HG03439 (cell line): ENCODE data around the gene TMOD2.

Source experiments
- ATAC-seq: cut with Tn5 transposase; IDR thresholded peaks from one replicate; pipeline ENCODE4 v1.9.1; 2021; ENCODE audit warnings: mild to moderate bottlenecking, moderate library complexity; ENCODE audit not compliant: unreplicated experiment

TMOD2 gene

GRCh38 chr15:51849860-51850259, 98.5 kb downstream of the TMOD2 start:
- ATAC-seq: no peak

GRCh38 chr15:51853998-51854397, 102.6 kb downstream of the TMOD2 start:
- ATAC-seq: no peak

- no peak for ATAC-seq
Observed at GRCh38 chr15:51855612-51856011, 104.2 kb downstream of the TMOD2 start.

GRCh38 chr15:51856714-51857380, 105.5 kb downstream of the TMOD2 start:
- ATAC-seq: no peak

- no peak for ATAC-seq
Observed at GRCh38 chr15:51861557-51862359, 110.4 kb downstream of the TMOD2 start.

GRCh38 chr15:51863131-51863530, 111.7 kb downstream of the TMOD2 start:
- ATAC-seq: no peak

GRCh38 chr15:51864408-51865056, 113.1 kb downstream of the TMOD2 start:
- ATAC-seq: no peak

GRCh38 chr15:51865317-51865716, 113.9 kb downstream of the TMOD2 start:
- ATAC-seq: no peak
